Medulla oblongata (tissue), 1 donor: ENCODE data around the gene CDH23.

Source experiments
- DNase-seq: peaks from one replicate; pipeline ENCODE4 v3.0.0-alpha.2; 2015; ENCODE audit errors: extremely low spot score

Gene CDH23

GRCh38 chr10:71684356-71685173 is 287.8 kb downstream of the CDH23 start:
- no peak for DNase-seq

DNA sequence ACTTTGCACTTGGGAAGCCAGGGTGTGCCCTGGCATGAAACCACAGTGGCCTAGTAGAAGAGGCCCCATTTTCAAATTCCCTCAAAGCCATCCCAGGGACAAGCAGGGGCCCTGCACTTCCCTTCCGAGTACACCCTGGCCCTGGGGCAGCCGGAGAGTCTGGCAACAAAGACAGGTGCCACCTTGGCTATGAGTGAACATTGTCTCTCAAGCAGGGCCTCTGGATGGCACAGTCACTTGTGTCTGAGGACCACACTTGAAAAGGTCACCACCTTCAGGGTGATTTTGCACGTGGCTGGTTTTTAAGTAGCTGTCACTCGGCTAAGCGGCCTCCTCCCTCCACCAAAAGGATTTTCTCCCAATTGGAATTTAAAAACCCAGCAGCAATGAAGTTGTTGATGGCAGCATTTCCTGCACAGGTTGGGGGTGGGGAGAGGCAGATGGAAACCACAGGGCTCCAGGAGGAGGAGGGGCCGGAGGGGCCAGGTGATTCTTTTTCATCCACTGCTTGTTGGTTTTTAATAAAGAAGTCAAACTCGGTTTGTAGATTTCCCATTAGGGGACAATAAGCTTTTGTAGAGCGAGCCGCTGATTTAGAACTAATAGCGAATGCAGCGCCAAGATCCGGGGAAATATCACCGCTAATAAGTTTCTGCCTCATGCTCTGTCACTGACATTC is 289.0 kb downstream of the CDH23 start:
- no peak for DNase-seq

DNA sequence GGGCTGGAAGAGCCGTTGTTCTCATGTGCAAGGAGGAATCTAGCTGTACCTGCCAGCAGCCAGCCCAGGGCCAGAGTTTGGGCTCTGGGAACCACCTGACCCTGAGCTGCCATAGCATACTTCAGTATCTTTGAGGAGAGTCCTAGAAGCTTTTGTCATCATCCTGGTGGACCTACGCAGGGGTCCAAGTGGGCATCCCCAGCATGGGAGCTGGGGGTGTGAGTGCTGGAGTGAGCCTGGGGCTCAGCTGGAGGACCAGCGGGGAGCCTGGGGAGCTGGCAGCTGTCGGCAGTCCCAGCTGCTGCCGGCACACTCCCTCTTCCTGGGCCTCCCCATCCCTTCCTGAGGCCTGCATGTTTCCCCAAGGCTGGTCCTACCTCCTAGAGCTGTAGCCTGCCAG is 290.4 kb downstream of the CDH23 start:
- DNase-seq, result no peak

GRCh38 chr10:71687480-71687879 is 290.8 kb downstream of the CDH23 start:
- no peak for DNase-seq

- no peak for DNase-seq
Measured at GRCh38 chr10:71688256-71688655, 291.5 kb downstream of the CDH23 start.

- DNase-seq, result no peak
Measured at GRCh38 chr10:71690094-71690720, 293.5 kb downstream of the CDH23 start.

DNA sequence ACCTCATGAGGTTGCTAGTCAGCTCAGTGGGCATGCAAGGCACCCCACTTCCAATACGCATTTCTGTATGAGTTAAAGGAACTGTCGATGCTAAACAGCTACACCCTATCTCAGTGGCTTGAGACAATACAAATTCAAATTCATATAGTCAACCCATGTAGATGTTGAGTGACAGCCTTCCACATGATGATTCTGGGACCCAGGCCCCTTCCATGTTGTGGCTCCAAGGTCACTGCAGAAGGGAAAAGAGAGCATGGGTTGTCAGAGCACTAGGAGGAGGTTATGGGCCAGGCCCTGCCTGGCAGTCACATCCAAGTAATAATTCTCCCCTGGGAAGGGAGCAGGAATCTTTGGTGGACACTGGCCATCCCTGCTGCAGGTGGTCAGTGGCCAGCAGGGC is 294.7 kb downstream of the CDH23 start:
- no peak for DNase-seq

- no peak for DNase-seq
Measured at GRCh38 chr10:71692598-71693306, 296.0 kb downstream of the CDH23 start.

DNA sequence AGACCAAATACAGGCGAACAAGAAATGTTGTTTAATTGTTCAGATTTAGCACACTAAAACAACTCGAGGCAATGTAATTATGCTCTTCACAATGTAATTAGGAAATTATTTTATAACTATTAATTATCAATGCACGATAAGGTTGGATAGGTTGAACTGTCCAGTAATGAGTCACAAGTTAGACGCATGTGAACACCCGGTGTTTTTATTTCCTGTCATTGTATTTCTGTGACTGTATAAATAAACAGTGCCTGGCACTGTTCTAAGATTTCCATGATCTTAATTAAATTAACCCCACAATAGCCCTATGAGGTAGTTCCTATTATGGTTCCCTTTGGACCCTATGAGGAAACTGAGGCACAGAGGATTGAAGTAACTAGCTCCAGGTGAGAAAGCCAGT is 296.7 kb downstream of the CDH23 start:
- no peak for DNase-seq

DNA sequence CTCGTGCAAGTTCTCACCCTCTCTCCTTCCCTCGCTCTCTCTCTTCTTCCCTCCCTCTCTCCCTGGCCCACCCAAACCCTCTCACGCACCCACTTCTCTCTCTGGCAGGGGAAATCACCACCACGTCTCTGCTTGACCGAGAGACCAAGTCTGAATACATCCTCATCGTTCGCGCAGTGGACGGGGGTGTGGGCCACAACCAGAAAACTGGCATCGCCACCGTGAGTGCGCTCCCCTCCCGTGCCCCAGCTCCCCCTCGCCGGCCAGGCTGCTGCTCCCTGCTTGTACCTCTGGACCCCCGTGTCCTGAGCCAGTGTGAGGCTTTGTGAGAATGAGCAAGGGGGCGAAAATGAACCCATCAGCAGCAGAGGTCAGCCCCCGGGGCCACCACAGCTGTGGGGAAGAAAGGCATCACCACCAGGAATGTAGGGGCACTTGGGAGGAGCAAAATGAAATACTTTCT is 297.4 kb downstream of the CDH23 start:
- no peak for DNase-seq

DNA sequence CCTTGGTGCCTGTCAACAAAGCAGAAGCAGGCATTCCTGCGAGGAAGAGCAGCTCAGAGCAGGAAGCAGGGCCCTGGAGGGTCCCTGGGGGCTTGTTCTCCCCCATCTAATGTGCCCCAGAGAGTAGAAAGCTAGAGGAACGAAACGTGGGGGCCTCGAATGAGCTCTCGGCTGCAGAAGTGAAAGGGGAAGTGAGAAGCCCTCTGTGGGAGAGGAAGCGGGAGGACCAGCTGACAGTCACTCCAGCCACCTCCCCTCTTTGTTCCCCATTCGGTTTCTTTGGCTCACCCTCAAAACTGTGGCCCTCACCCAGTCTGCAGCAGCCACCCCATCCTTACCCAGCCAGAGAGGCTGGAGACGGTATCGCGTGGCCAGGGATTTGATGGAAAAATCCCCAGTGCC is 297.8 kb downstream of the CDH23 start:
- DNase-seq, result peak; percentile 80

GRCh38 chr10:71695502-71696476 is 299.1 kb downstream of the CDH23 start:
- DNase-seq, result no peak

DNA sequence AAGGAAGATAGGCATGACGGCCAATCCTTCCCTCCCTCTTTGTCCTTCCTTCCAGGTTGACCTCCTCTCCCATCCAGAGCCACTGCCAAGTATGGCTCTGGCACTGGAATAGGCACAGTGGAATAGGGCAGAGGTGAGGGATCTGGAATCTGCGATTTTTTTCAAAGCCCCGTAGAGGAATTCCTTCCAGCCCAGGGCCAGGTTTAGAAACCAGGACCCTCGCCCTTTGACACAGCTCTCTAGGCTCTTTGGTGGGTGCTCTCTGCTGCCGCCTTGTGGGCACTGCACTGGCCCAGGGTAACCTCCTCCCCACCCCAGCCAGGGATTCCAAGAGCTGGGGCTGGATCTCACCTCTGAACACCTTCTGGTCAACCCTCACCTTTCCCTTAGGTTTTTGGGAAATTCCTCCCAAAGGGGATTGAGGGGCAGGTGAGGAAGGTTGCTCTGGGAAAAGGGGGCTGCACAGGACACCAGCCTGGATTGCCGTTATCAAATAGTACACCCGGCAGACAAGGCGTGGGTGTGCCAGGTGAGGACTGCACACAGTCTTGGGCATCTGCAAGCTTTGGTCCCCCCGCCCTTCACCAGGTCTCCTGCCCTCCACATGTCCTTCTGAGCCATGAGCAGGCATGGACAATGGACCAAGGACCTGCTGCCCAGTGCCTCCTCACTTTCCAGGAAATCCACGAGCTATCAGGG is 300.1 kb downstream of the CDH23 start:
- peak; percentile 56 for DNase-seq

- DNase-seq, result no peak
Measured at GRCh38 chr10:71697938-71698709, 301.4 kb downstream of the CDH23 start.

DNA sequence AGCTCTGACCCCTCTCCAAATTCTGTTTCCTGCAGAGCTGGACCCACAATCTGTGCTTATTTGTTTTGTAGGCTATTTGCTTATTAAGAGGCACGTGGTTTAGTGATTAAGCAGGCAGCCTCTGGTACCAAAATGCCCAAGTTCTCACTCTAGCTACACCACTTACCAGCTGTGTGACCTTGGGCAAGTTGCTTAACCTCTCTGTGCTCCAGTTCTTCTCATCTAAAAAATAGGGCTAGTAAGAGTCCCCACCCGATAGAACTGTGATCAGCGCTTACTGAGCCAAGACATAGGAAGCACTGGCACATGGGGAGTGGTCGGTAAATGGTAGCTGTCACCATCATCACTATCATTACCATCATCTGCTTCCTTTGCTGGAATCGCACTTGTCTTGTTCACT is 302.0 kb downstream of the CDH23 start:
- no peak for DNase-seq

- DNase-seq, result no peak
Measured at GRCh38 chr10:71700731-71701368, 304.1 kb downstream of the CDH23 start.

GRCh38 chr10:71701496-71702132 is 304.9 kb downstream of the CDH23 start:
- DNase-seq, result no peak

GRCh38 chr10:71703577-71703976 is 306.9 kb downstream of the CDH23 start:
- no peak for DNase-seq

DNA sequence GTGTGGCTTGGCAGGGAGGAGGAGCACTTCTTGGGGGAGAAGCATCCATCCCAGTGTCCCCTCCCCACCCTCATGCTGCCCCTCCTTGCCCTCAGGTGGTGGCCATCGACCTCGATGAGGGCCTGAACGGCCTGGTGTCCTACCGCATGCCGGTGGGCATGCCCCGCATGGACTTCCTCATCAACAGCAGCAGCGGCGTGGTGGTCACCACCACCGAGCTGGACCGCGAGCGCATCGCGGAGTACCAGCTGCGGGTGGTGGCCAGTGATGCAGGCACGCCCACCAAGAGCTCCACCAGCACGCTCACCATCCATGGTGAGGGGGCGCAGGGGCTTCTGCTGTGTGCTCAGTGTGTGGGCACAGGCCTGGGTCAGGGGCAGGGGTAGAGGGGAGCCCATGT is 308.1 kb downstream of the CDH23 start:
- no peak for DNase-seq
